Erythroblast (primary cell): Measurements from ENCODE around the gene WDFY4.

ENCODE experiments used
- GATA1 ChIP-seq: IDR thresholded peaks from 2 replicates; pipeline ENCODE4 v1.6.1; 2011; ENCODE audit warnings: low read depth, mild to moderate bottlenecking, control low read depth, low read length, moderate library complexity
- POLR2A ChIP-seq: IDR thresholded peaks from 2 replicates; pipeline ENCODE4 v1.6.1; 2011; ENCODE audit warnings: mild to moderate bottlenecking, low read length

- no peak for TF ChIP-seq POLR2A
- no peak for TF ChIP-seq GATA1
Measured at GRCh38 chr10:48817141-48817540, 132.5 kb downstream of the WDFY4 start.
